ENCODE measurements around the gene CD99L2. TPM values are rescaled to one million over a fixed set of nuclear protein-coding genes. Genes with fewer than 3 reads are reported as not detected.
A peak's percentile ranks its signal among the peaks of the same experiment; 100 is the strongest.
"Not testable (repeated sequence)": the region's sequence is repeated elsewhere in the genome, so short reads cannot be mapped to it uniquely, and the experiment has no call there.

Gene CD99L2
- polyA plus RNA-seq, 4 donors = 39.0 to 60.1 (median 42.5) TPM

DNA sequence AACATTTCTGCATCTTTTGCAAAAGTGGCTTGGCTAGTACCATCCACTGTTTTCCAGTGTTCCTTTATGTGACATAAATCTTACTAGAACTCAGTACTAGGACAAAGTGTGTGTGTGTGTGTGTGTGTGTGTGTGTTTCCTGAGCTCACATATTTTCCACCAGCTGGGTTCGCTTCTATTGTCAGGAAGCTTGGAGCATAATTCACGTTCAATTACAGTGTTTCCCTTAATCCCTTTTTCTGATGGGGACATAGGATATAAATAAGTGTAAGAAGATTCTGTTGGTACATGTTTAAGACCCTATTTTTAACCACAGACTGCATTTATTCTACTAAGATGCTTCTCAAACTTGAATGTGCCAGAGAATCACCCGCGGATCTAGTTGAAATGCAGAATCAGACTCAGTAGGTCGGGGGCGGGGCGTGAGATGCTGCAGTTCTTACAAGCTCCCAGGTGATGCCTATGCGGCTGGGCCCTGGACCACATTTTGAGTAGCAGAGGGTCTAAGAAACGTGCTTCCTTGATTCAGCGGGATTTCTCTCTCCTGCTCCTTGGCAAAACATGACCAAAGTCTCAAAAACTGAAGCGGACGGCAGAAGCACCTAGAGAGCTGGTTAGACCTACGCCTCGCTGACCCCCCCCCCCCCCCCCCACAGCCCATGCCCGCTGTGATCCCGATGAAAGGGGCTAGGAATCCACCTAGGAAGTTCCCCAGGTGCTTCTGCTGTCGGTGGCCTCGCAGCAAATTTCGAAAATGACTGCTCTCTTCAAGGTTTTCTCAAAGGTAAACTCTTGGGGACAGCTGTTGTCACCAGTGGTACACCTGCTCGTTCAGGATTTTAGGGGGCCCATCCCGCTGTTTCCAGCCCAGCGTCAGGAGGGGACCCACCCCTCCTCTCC lies 797 bp downstream of the CD99L2 start:
- DNase-seq (ENCODE audit: low read depth in 4 of 4, low spot score in 3 of 4) = peak in 3 of 4 donors; percentile 4 to 24 (median 16)

DNA sequence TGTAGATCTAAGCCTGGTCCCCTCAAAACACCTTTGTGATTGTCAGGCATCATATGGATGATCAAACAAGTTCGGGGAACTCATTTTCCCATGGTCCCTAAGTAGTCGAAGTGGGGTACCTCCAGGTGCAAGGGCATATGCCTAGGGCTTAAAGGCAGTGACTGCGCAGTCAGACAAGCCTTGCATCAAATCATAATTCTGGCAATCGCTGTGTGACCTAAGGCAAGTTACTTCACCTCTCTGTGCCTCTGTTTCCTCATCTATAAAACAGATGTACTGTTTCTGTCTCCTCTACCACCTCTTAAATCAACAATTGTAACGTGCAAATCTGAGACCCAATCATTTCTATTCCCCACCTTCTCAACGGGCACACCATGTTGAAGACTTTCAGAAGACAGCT lies 1.8 kb downstream of the CD99L2 start:
- DNase-seq (ENCODE audit: low read depth in 4 of 4, low spot score in 3 of 4) = no peak

DNA sequence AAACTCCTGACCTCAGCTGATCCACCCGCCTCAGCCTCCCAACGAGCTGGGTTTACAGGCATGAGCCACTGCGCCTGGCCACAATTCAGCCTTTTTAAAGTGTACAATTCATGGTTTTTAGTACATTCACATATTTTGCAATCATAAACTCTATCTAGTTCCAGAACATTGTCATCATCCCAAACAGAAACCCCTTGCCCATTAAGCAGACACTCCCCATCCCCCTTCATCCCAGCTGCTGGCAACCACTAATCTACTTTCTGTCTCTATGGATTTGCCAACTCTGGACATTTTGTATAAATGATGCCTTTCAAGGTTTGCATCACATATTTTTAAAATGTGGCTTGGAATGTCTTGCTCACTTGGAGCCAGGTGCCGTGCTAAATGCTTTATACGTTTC lies 4.5 kb downstream of the CD99L2 start:
- DNase-seq (ENCODE audit: low read depth in 4 of 4, low spot score in 3 of 4) = no peak

DNA sequence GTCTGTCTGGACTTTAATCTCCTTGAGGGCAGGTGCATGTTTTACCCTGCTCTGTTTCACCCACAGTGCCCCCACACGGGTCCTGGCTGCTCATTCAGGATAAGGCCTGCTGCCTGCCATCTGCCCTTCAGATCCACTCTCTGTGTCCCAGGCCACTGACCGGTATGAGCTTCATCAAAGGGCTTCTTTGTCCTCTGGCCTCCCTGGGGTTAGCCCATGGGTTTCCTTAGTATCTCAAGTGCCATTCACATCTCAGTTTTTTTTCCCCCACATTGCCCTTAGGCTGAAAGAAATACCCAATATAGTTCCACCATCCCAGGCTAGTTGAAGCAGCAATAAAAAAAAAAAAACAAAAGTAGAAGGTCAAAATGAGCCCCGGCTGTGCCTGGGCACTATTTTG lies 9.3 kb downstream of the CD99L2 start:
- DNase-seq (ENCODE audit: low read depth in 4 of 4, low spot score in 3 of 4) = no peak

DNA sequence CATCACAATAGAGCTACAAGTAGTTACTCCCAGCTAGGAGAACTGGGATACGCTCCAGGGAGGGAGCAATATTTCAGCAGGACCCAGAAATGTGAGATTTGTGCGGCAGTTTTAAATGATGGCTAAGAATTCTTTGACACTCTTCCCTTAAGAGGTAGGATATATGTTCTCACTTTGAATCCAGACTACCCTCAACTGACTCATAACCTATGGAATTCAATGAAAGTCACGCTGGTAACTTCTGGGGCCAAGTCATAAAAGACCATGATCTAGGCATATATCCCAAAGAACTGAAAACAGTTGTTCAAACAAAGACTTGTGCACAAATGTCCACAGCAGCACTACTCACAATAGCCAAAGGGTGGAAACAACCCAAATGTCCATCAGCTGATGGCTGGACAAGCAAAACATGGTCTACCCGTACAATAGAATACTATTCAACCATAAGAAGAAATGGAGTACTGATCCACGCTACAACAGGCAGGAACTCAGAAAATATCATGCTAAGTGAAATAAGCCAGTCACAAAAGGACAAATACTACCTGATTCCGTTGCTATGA lies 10.5 kb downstream of the CD99L2 start:
- DNase-seq (ENCODE audit: low read depth in 4 of 4, low spot score in 3 of 4) = no peak

DNA sequence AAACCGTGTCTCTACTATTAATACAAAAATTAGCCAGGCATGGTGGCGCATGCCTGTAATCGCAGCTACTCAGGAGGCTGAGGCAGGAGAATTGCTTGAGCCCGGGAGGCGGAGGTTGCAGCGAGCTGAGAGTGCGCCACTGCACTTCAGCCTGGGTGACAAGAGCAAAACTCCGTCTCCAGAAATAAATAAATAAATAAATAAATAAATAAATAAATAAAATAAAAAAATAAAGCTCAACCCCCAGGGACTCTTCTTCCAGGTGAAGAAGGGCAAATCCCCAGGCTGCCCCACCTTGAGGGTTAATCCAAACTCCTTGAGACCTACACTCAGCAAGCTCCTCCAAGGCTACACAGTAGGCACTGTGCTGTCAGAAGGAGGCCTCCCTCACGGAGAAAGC lies 11.2 kb downstream of the CD99L2 start:
- DNase-seq (ENCODE audit: low read depth in 4 of 4, low spot score in 3 of 4) = not testable (repeated sequence)

DNA sequence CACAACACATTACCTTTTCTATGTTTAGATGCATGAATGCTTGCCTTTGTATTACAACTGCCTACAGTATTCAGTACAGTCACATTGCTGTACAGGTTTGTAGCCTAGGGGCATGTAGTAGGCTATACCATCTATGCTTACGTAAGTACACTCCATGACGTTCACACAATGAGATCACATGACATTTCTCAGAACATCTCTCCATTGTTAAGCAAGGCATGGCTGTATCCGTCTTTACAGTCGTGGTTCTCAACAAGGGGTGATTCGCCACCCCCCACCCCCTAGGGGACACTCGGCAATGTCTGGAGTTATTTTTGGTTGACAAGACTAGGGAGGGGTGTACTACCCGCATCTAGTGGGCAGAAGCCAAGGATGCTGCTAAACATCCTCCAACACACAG lies 12.1 kb downstream of the CD99L2 start:
- DNase-seq (ENCODE audit: low read depth in 4 of 4, low spot score in 3 of 4) = no peak

DNA sequence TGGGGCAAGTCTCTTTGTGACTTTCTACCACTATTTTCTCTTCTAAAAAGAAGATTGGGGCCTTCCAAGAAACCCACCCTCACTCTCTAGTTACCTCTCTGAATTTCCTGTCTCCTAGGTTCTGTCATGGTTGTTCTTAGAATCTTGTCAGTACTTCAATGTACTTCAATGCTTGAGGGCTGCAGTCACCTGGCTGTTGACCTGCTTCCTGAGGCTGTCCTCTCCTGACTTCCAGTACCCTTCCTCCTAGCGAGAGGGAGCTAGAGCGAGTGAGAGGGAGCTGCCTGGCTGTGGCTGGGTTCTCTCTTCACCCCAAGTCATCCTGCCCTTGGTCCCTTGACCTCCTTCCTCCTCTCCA lies 17.7 kb downstream of the CD99L2 start:
- DNase-seq (ENCODE audit: low read depth in 4 of 4, low spot score in 3 of 4) = no peak

DNA sequence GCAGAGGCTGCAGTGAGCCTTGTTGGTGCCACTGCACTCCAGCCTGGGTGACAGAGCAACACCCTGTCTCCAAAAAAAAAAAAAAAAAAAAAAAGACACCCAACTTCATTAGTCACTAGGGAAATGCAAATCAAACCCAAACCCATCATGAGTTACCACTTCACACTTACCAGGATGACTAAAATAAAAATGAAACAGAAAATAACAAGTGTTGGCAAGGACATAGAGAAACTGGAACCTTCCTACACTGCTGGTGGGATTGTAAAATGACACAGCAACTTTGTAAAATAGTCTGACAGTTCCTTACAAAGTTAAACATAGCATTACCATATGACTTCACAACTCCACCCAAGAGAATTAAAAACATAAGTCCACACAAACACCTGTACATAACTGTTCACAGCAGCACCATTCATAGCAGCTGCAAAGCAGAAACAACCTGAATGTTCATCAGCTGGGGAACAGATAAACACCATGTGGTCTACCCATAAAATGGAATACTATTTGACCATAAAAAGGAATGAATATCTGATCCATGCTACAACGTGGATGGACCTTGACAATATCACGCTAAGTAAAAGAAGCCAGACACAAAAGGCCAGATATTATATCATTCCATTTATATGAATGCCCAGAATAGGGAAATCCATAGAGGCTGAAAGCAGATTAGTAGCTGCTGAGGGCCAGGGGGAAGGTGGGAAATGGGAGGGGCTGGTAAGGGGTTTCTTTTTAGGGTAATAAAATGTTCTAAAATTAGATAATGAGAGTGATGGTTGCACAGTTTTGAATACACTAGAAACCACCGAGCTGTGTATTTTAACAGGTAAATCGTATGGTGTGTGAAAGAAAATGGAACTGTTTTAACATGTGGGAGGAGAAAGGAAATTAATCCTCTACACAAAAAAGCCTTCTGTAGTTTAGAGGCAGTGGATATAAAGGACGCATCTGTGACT lies 18.3 kb downstream of the CD99L2 start:
- no peak for DNase-seq (ENCODE audit: low read depth in 4 of 4, low spot score in 3 of 4)

DNA sequence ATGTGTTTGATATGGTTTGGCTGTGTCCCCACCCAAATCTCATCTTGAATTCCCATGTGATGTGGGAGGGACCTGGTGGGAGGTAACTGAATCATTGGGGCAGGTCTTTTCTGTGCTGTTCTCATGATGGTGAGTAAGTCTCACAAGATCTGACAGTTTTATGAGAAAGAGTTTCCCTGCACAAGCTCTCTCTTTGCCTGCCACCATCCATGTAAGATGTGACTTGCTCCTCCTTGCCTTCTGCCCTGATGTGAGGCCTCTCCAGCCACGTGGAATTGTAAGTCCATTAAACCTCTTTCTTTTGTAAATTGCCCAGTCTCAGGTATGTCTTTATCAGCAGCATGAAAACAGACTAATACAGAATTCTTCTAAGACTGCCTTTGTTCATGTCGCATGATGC lies 22.8 kb downstream of the CD99L2 start:
- DNase-seq (ENCODE audit: low read depth in 4 of 4, low spot score in 3 of 4) = not testable (repeated sequence)

DNA sequence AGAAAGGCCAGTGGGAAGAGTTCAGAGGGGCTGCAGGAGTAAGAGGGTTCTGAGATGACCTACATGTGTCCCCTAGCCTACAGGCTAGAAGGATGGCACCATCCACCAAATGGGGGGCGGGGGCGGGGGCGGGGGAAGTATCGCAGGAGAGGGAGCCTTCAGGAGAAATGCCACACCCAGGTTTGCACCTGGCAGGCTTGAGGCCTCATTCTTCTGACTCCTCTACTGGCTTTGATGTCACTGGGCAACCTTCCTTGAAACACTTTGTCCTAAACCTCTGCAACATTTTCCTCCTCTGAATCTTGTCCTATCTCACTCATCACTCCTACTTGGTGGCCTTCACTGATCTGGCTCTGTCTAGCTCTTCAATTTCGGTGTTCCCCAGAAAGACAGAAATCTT lies 24.0 kb downstream of the CD99L2 start:
- DNase-seq (ENCODE audit: low read depth in 4 of 4, low spot score in 3 of 4) = no peak

DNA sequence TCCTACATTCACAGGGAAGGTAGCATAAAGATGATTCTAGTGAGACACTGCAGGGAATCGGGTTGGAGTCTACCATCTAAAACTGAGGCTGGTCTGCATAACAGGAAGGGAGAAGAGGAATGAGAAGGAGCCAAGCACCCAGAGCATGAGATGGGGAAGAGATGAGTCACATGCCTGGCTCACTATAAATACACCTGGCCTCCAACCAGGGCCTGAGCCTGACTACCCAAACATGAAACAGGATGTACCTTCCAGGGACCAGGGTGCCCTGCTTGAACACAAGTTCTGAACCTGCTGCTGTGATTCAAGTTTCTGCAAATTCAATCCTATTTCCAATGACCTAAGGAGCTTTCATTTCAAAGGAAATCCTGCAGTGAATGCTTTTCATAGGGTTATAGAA lies 24.9 kb downstream of the CD99L2 start:
- no peak for DNase-seq (ENCODE audit: low read depth in 4 of 4, low spot score in 3 of 4)

DNA sequence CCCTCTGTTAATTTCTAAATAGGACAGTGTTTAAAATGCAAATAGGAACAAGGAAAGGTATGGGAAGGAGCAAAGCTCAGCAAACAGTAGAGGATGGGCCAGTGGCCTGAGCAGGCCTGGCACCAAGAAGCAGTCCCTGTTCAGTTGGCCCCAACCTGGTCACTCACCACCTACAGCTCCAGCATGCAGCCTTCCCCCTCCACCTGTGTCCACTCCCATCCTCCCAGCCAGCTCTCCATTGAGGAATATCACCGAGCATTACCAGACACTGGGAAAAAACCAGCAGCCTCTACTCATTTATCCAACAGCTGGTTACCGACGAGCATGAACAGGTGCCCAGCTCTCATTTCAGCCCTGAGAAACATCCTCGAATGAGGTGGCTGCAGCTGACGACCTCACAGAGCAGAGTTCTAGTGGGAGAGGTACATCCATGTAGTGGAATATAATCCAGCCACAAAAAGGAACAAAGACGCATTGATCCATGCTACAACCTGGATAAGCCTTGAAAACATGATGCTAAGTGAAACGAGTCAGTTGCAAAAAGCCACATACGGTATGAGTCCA lies 25.6 kb downstream of the CD99L2 start:
- no peak for DNase-seq (ENCODE audit: low read depth in 4 of 4, low spot score in 3 of 4)

DNA sequence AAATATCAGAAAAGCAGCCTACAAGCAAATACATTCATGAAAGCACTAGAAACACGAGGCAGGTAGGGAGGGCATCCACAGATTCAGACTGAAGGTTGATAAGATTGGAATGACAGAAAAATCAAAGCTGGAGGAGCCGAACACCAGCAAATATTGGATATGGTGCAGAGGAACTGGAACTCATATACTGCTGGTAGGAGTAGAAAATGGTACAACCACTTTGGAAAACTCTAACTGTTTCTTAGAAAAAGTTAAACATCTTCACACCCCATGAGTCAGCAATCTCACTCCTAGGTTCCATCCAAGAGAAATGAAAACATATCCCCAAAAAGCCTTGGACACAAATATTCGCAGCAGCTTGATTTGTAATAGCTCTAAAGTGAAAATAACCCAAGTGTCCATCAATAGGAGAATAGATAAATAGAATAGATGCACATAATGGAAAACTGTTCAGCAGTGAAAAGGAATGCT lies 27.1 kb downstream of the CD99L2 start:
- no peak for DNase-seq (ENCODE audit: low read depth in 4 of 4, low spot score in 3 of 4)

DNA sequence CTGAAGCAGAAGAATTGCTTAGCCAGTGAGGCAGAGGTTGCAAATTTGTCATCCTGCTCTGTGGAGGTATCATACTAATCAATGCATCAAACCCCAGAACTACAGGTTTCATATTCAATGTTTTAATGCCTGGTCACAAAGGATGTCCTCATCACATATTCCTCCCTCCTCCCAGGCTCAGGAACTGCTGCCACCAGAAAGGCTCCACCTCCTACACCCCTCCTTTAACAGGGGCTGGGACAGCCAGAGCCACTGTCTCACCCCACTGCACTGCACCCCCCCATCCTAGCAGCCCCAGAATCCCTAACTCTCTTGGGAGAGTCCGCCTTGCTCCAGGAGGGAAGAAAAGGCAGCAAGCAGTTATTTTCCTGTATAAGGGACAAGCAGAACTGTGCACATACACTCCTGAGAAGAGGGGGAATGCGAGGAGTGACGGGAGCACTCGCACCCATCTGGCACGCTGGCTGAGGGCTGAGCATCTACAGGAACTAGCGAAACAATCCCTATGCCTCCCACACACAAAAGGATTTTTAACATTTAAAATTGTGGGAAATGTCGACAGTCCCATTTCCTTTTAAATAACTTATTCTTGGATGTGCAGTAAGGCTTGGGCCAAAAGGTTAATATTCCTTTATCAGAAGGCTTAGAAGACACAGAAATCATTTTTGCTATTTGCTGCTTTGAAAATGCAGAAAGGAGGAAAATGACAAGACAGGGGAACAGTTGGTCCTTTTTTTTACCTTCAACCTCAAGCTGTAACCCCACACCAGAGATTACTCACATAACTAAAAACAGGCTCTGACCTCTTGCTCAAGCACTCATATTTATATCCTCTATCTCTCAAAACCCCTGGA lies 27.8 kb downstream of the CD99L2 start:
- no peak for DNase-seq (ENCODE audit: low read depth in 4 of 4, low spot score in 3 of 4)

DNA sequence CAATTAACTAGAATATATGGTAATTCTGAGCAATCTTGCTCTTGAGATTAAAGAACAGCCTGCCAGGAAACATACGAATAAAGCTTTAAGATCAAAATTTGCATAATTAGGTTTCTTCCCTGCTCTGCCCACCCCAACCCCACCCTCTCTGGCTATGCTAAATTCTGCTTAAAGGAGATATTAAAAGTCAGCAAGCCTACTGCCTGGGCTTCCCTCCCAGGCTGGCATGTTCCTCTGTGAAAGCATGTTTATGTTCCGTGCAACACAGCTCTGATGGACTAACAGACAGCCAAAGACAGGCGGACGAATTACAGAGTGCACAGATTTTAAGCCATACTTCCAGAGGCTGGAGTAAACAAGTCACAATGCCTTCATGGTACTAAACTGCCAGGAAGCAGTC lies 28.4 kb downstream of the CD99L2 start:
- no peak for DNase-seq (ENCODE audit: low read depth in 4 of 4, low spot score in 3 of 4)

DNA sequence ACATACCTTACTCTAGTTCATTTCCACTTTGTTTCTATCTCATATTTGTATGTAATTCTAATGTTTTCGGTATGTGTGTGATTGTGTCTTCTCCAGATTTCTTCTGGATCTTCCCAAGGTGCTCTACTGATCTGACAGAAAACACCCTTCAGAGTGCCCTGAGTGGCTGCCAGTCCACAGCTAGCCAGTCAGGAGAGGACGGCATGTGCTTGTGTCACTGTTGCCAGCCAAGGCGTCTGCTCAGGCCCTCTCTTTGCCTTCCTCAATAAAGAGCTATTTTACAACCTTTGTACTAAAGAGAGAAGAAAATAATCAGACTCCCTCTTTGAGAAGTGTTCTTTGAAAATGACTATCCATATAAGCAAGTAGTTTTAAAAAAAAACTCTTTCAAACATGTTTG lies 29.0 kb downstream of the CD99L2 start:
- no peak for DNase-seq (ENCODE audit: low read depth in 4 of 4, low spot score in 3 of 4)

DNA sequence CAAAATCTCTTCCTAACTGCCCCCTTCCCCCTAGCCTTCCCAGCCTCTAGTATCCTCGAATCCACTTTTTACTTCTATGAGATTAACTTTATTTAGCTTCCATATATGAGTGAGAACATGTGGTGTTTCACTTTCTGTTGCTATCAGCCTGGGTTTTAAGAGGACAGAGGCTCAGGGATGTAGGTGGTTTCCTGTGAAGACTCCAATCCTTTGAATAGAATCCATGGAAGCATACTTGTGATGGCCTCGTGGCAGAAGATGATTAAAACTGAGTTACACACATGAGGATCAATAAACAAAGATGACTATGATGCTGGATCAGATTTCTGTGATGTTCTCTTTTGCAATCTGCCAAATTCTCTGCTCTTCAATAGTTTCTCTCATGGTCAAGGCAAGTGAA lies 29.8 kb downstream of the CD99L2 start:
- DNase-seq (ENCODE audit: low read depth in 4 of 4, low spot score in 3 of 4) = no peak

DNA sequence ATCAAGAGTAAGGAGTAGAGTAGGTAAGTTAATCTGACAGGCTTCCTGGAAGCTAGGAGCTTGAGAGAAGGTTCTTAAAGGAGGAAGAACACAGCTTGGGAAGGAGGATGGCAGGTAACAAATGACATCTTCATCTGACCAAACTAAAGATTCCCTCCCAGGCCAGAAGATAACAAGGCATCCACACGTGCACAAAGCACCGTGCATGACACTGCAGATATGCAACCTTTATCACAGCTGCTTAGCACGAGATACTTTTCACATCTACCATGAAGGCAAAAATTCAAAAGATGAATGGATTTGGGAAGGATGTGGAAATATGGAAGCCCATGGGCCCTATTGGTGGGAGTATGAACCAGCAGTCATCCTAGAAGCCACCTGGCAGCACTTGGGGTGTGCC lies 34.3 kb downstream of the CD99L2 start:
- DNase-seq (ENCODE audit: low read depth in 4 of 4, low spot score in 3 of 4) = no peak

DNA sequence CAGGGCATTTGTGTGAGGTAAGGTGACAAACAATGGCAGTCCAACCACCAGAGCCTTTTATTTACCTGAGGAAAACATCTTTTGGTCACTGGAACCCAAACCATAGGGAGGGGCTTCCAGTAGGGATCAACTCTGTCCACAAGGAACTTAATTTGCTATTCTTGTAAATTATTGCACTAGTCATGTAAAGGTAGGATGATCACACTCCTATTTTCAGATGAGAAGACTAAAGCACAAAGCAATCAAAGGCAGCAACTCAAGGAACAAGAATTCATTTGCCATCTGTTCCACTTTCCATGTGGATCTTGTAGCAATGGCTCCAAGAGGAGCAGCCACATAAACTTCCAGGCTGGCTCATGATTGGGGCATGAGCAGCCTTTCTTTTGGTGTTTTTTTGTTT lies 35.3 kb downstream of the CD99L2 start:
- no peak for DNase-seq (ENCODE audit: low read depth in 4 of 4, low spot score in 3 of 4)

Measured in left renal pelvis (tissue), 4 donors.